OCI-LY7 (cell line): Measurements from ENCODE around the gene EYS.

Experiments used
- EZH2phosphoT487 ChIP-seq: fragments of 200-600 bp; sonication (generic); IDR thresholded peaks from 2 replicates; pipeline ENCODE4 v1.6.1; 2018; ENCODE audit warnings: low read depth, borderline replicate concordance, mild to moderate bottlenecking, mixed run types, antibody characterized with exemption, low read length, moderate library complexity, mixed read lengths
- TF ChIP-seq, protein P1 (sequence below): fragments of 200-600 bp; sonication (generic); conservative IDR thresholded peaks from 2 replicates; pipeline ENCODE4 v1.5.1; 2014; ENCODE audit warnings: mild to moderate bottlenecking, antibody characterized with exemption, low read length, moderate library complexity, mixed read lengths

GRCh38 chr6:65610746-65611145 is 96.3 kb downstream of the EYS start:
- TF ChIP-seq, protein P1, sequence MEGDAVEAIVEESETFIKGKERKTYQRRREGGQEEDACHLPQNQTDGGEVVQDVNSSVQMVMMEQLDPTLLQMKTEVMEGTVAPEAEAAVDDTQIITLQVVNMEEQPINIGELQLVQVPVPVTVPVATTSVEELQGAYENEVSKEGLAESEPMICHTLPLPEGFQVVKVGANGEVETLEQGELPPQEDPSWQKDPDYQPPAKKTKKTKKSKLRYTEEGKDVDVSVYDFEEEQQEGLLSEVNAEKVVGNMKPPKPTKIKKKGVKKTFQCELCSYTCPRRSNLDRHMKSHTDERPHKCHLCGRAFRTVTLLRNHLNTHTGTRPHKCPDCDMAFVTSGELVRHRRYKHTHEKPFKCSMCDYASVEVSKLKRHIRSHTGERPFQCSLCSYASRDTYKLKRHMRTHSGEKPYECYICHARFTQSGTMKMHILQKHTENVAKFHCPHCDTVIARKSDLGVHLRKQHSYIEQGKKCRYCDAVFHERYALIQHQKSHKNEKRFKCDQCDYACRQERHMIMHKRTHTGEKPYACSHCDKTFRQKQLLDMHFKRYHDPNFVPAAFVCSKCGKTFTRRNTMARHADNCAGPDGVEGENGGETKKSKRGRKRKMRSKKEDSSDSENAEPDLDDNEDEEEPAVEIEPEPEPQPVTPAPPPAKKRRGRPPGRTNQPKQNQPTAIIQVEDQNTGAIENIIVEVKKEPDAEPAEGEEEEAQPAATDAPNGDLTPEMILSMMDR: no peak
- TF ChIP-seq EZH2phosphoT487: no peak
